OCI-LY3 (cell line): ENCODE results near the gene JADE1.

Experiments
- CTCF ChIP-seq: fragments of 200-600, 300-600 bp; sonication (generic); IDR thresholded peaks from 2 replicates; pipeline ENCODE4 v1.5.1; 2014; ENCODE audit warnings: antibody characterized with exemption, low read length, low read depth
- EZH2phosphoT487 ChIP-seq: fragments of 200-600 bp; shearing (Covaris generic); IDR thresholded peaks from 2 replicates; pipeline ENCODE4 v1.6.1; 2018; ENCODE audit warnings: antibody characterized with exemption, mixed run types, low read depth

GRCh38 chr4:128793859-128794672 lies 15.4 kb upstream of the JADE1 start:
- no peak for TF ChIP-seq CTCF
- no peak for TF ChIP-seq EZH2phosphoT487
